ENCODE measurements around the gene SHROOM3.

- TF ChIP-seq CTCF (IDR thresholded peaks at IDR 0.05; ENCODE audit: low read depth, low read length, missing input control) (no peak), ATF3 (IDR thresholded peaks at IDR 0.05) (no peak), SP1 (IDR thresholded peaks at IDR 0.05) (no peak), TAF1 (conservative IDR thresholded peaks at IDR 0.05) (no peak), RAD21 (IDR thresholded peaks at IDR 0.05) (no peak)
Measured at GRCh38 chr4:76723373-76723772, 288.3 kb downstream of the SHROOM3 start.

All from liver (tissue), 3 donors.